Smooth muscle cell (in vitro differentiated cells): ENCODE results near the gene POU2F2. TPM values are rescaled to one million over a fixed set of nuclear protein-coding genes. Genes with fewer than 3 reads are reported as not detected.
A peak's percentile ranks its signal among the peaks of the same experiment; 100 is the strongest.

Source experiments
- DNase-seq: peaks from one replicate; lab custom pipeline; 2025; ENCODE audit not compliant: unreplicated experiment; lab: John Stamatoyannopoulos, UW
- H2AFZ ChIP-seq: fragments of 200-600 bp; sonication (generic); 2 replicates; pipeline ENCODE4 v1.6.0; 2016; ENCODE audit warnings: antibody characterized with exemption, low read depth, mild to moderate bottlenecking
- H3F3A ChIP-seq: fragments of 200-600 bp; sonication (generic); 2 replicates; pipeline ENCODE4 v1.6.0; 2017; ENCODE audit warnings: antibody characterized with exemption, low read depth
- H3K27ac ChIP-seq: fragments of 200-600 bp; sonication (generic); 2 replicates; pipeline ENCODE4 v1.5.1; 2016; ENCODE audit warnings: low read depth, mild to moderate bottlenecking
- H3K27me3 ChIP-seq: fragments of 200-600 bp; sonication (generic); 2 replicates; pipeline ENCODE4 v1.6.1; 2016; ENCODE audit warnings: low read depth, mild to moderate bottlenecking
- H3K36me3 ChIP-seq: fragments of 200-600 bp; sonication (generic); 2 replicates; pipeline ENCODE4 v1.5.1; 2016; ENCODE audit warnings: low read depth
- H3K4me1 ChIP-seq: fragments of 200-600 bp; sonication (generic); 2 replicates; pipeline ENCODE4 v1.5.1; 2016; ENCODE audit warnings: low read depth
- H3K4me2 ChIP-seq: fragments of 200-600 bp; sonication (generic); 2 replicates; pipeline ENCODE4 v1.6.0; 2016; ENCODE audit warnings: mild to moderate bottlenecking
- H3K4me3 ChIP-seq: fragments of 200-600 bp; sonication (generic); 2 replicates; pipeline ENCODE4 v1.5.1; 2016; ENCODE audit warnings: mild to moderate bottlenecking
- H3K79me2 ChIP-seq: fragments of 200-600 bp; sonication (generic); 2 replicates; pipeline ENCODE4 v1.6.0; 2016; ENCODE audit warnings: low read depth, mild to moderate bottlenecking
- H3K9ac ChIP-seq: fragments of 200-600 bp; sonication (generic); 2 replicates; pipeline ENCODE4 v1.6.0; 2016; ENCODE audit warnings: low read depth
- H3K9me3 ChIP-seq: fragments of 200-600 bp; sonication (generic); replicated peaks from 2 replicates; pipeline ENCODE4 v1.5.1; 2016; ENCODE audit warnings: low read depth
- H4K20me1 ChIP-seq: fragments of 200-600 bp; sonication (generic); 2 replicates; pipeline ENCODE4 v1.6.0; 2016; ENCODE audit warnings: low read depth
- CTCF ChIP-seq: fragments of 200-600 bp; sonication (generic); IDR thresholded peaks from 2 replicates; pipeline ENCODE4 v1.5.1; 2017; ENCODE audit warnings: borderline replicate concordance, mild to moderate bottlenecking, antibody characterized with exemption; ENCODE audit not compliant: insufficient read depth, poor library complexity, severe bottlenecking
- whole genome bisulfite sequencing: methylation state at CpG from one replicate; pipeline ENCODE4 v1.1.7; 2016; ENCODE audit warnings: low lambda C conversion rate; 5-methylcytosine and 5-hydroxymethylcytosine counted together
- polyA plus RNA-seq: library from polyadenylated mRNA; unstranded; fragments of >200 nt; fragmentation: Nextera tagmentation; extraction: Ambion mirVana; gene quantifications from 2 replicates; pipeline ENCODE4 v1.2.1, GENCODE V29; 2016
- total RNA-seq: library from RNA; depleted of rRNA; stranded (reverse); fragments of >200 nt; gene quantifications from 2 replicates; pipeline ENCODE4 v1.2.3, GENCODE V29; 2014

Gene POU2F2
- total and polyA plus RNA-seq, 2 experiments from 2014 or later = 0.99 to 6.3 TPM

- H3K9me3 ChIP-seq = no peaks in the 10 kb centered on the region
- no peak overlapping the region for H2AFZ ChIP-seq
- no peaks in the 10 kb centered on the region for H4K20me1 ChIP-seq
- no peak overlapping the region for H3K27ac ChIP-seq
- no peaks in the 10 kb centered on the region for H3K36me3 ChIP-seq
- no peak overlapping the region for H3K9ac ChIP-seq
- 10% methylated on average over 34 of the region's 46 CpGs for WGBS
- peak overlapping the region; percentile 35 for H3K4me3 ChIP-seq
- peak; percentile 29 for DNase-seq
- peak overlapping the region; percentile 88 for H3K4me2 ChIP-seq
- no peaks in the 10 kb centered on the region for H3K79me2 ChIP-seq
- H3K27me3 ChIP-seq = peaks cover 5% of the 10 kb centered on the region
- H3F3A ChIP-seq = no peaks in the 10 kb centered on the region
- TF ChIP-seq CTCF = peak; percentile 98
- peaks cover 6% of the 10 kb centered on the region for H3K4me1 ChIP-seq
These were observed 744 bp upstream of the POU2F2 start for GRCh38 chr19:42132851-42133528.

GRCh38 chr19:42131149-42132029 is 857 bp downstream of the POU2F2 start:
- H3K4me2 ChIP-seq = peak overlapping the region; percentile 88

GRCh38 chr19:42130254-42130573 is 2.0 kb downstream of the POU2F2 start:
- DNase-seq = no peak
- H2AFZ ChIP-seq = no peak overlapping the region
- peaks cover 6% of the 10 kb centered on the region for H3K4me1 ChIP-seq
- TF ChIP-seq CTCF = no peak
- H3K79me2 ChIP-seq = no peaks in the 10 kb centered on the region
- no peak overlapping the region for H3K4me2 ChIP-seq
- H3K9me3 ChIP-seq = no peaks in the 10 kb centered on the region
- H3F3A ChIP-seq = no peaks in the 10 kb centered on the region
- no peak overlapping the region for H3K4me3 ChIP-seq
- H3K36me3 ChIP-seq = no peaks in the 10 kb centered on the region
- no peaks in the 10 kb centered on the region for H3K27me3 ChIP-seq
- H3K9ac ChIP-seq = no peak overlapping the region
- no peaks in the 10 kb centered on the region for H4K20me1 ChIP-seq
- H3K27ac ChIP-seq = no peak overlapping the region

More at GRCh38 chr19:42131149-42132029, 857 bp downstream of the POU2F2 start:
- TF ChIP-seq CTCF = no peak
- Histone ChIP-seq H3F3A (no peaks in the 10 kb centered on the region), H3K4me3 (no peak overlapping the region), H3K36me3 (no peaks in the 10 kb centered on the region), H3K79me2 (no peaks in the 10 kb centered on the region), H3K9me3 (no peaks in the 10 kb centered on the region), H3K27me3 (no peaks in the 10 kb centered on the region), H3K4me1 (peaks cover 6% of the 10 kb centered on the region), H2AFZ (no peak overlapping the region), H4K20me1 (no peaks in the 10 kb centered on the region), H3K27ac (no peak overlapping the region), H3K9ac (no peak overlapping the region)
- 81% methylated on average over 6 of the region's 6 CpGs for WGBS
- DNase-seq = no peak
